Peyer's patch (tissue), 4 donors: ENCODE data around the gene NLGN2.

Source experiments
- POLR2A ChIP-seq, 2 donors: fragments of 450-650 bp; IDR thresholded peaks; one replicate each; pipeline ENCODE4 v1.5.1; 2017; ENCODE audit warnings: antibody characterized with exemption in 2 of 2, mild to moderate bottlenecking in 2 of 2, moderate library complexity in 2 of 2
- TF ChIP-seq, protein P1 (sequence below), 6 experiments: fragments of 450-650 bp in 4 of 6; fragments of 200-600 bp in 2 of 6; sonication (generic) in 1 of 6; IDR thresholded peaks; one replicate each; pipeline ENCODE4 v1.5.1; 2017 to 2019; ENCODE audit warnings: antibody characterized with exemption in 6 of 6, mild to moderate bottlenecking in 3 of 6, moderate library complexity in 1 of 6

DNA sequence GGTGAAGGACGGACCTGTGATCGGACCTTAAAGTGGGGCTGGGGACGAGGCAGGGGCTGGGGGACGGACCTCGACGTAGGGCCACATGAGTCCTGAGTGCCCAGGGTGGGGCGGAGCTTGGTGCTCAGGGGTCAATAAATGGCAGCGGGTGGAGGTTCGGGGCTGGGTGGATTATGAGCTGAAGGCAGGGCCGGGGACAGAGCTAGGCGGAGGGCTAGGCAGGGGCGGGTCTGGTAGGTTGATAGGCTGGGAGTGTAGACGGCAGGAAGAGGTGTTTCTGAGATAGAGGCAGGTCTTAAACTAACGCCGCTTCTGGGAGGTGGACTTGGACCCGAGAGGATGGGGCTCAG is 37.9 kb downstream of the NLGN2 start:
- TF ChIP-seq, protein P1, sequence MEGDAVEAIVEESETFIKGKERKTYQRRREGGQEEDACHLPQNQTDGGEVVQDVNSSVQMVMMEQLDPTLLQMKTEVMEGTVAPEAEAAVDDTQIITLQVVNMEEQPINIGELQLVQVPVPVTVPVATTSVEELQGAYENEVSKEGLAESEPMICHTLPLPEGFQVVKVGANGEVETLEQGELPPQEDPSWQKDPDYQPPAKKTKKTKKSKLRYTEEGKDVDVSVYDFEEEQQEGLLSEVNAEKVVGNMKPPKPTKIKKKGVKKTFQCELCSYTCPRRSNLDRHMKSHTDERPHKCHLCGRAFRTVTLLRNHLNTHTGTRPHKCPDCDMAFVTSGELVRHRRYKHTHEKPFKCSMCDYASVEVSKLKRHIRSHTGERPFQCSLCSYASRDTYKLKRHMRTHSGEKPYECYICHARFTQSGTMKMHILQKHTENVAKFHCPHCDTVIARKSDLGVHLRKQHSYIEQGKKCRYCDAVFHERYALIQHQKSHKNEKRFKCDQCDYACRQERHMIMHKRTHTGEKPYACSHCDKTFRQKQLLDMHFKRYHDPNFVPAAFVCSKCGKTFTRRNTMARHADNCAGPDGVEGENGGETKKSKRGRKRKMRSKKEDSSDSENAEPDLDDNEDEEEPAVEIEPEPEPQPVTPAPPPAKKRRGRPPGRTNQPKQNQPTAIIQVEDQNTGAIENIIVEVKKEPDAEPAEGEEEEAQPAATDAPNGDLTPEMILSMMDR (IDR thresholded peaks at IDR 0.05): no peak
- no peak for TF ChIP-seq POLR2A (IDR thresholded peaks at IDR 0.05)
